GF-D8 (cell line): ENCODE measurements around the gene POLN.
"Not testable (repeated sequence)": the region's sequence is repeated elsewhere in the genome, so short reads cannot be mapped to it uniquely, and the experiment has no call there.

Source experiments
- DNase-seq: peaks from one replicate; lab custom pipeline; 2025; lab: John Stamatoyannopoulos, UW

The POLN gene

GRCh38 chr4:2275044-2275397, 33.1 kb upstream of the POLN start:
- DNase-seq, result not testable (repeated sequence)

- DNase-seq, result no peak
Measured at GRCh38 chr4:2274320-2275043, 32.6 kb upstream of the POLN start.

DNA sequence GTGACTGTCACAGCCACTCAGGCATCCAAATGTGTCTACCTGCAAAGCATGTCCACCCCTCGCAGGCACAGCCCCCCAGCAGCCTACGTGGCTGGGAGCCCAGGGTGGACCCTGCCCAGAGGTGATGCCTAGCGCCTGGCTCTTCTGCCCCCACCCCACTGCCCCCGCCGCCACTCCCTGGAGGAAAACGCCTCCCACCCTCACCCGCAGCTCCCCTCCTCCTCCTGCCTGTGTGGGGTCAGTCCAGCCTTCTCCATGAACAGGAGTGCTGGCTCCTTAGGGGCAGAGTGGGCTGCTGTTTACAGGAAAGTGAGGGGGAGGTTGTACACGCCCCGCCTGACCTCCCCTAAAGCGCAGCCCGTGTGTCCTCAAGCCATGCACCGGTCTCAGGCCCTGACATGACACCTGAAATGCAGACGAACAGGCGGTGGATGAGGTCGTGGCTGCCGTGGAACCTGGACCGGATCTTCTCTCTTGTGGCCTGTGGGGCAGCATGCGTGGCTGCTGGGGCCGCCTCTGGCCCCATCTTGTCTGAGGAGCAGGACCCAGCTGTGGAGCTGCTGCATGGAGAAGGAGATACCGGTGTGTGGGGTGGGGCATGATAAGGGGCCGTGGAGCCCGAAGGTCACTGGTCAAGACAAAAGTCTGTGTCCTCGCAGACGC, 31.9 kb upstream of the POLN start:
- no peak for DNase-seq

- no peak for DNase-seq
Measured at GRCh38 chr4:2273221-2273620, 31.3 kb upstream of the POLN start.

DNA sequence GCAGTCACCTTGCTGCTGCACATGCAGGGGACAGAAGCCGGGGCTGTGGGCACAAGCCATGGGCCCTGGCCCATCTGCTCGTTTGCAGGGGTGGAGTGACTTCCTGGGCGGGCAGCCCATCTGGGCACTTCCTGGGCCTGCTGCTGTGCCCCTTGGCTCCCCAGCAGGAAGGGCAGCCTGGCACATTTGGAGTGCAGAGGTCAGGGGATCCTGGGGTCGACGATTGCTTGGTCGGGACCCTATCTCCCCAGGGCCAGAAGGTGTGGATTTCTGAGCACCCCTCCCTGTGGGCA, 30.9 kb upstream of the POLN start:
- DNase-seq, result no peak

DNA sequence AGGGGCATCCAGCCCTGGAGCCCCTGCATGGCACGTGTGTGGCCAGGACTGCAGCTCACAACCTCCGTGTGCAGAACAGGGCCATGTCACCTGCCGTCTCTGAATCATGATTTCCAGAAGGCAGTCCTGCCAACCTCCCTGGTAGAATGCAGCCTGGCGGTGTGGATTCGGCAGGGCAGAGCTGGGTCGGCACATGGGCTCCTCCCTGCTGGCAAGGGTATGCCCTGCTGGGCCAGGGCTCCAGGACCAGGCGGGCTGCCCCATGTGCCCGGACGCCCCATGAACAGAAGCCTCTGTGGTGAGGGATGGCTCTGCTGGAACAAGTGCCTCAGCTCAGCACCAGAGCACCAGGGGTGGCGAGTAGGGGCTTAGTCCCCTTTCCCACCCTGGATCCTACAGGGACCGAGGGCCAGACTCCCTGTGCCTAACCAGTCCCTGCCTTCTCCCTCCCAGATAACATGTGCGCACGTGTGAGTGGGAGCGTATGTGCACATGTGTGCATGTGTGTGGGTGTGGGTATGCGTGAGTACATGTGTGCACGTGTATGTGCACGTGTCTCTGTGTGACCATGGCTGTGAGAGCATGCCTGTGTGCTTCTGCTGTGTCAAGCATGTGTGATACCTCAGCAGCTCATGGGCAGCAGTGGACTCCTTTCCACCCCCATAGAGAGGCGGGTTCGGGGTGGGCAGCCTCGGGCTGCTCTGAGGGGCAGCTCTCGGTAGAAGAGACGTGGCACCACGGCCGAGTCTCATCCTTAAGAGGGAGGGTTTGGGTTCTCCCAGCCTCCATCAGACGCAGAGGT, 30.3 kb upstream of the POLN start:
- no peak for DNase-seq

DNA sequence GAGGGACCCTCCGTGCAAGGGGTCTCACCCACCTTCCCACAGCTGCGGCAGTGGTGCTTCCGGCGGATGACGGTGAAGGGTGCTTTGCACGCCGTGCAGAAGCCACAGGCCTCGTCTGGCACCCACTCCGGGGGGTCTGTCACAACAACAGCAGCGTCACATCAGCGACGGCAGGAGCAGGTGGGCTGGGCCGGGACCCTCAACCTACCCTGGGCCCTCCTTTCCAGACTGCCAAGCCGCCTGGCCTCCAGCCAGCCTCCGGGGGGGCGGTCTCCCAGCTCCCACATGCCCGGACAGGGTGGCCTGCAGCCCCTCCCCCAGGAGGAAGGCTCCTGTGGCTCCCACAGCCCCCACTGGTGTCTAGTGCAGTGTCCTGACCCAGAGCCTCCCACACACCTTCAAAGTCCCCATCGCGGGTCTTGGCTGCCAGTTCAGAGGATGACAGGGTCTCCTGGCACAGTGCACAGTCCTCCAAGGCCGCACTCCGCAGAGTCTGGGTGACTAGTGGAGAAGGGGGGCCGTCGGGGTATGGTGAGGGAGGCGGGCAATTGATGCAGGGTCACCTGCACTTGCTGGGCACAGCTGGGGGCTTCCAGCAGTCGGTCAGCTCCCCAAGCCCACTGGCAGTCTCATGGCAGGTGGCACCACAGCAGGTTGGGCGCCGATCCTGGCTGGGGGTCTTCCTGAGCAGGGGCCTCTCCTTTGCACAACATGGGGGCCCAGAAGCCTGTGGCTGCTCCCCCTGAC, 29.5 kb upstream of the POLN start:
- DNase-seq, result no peak

DNA sequence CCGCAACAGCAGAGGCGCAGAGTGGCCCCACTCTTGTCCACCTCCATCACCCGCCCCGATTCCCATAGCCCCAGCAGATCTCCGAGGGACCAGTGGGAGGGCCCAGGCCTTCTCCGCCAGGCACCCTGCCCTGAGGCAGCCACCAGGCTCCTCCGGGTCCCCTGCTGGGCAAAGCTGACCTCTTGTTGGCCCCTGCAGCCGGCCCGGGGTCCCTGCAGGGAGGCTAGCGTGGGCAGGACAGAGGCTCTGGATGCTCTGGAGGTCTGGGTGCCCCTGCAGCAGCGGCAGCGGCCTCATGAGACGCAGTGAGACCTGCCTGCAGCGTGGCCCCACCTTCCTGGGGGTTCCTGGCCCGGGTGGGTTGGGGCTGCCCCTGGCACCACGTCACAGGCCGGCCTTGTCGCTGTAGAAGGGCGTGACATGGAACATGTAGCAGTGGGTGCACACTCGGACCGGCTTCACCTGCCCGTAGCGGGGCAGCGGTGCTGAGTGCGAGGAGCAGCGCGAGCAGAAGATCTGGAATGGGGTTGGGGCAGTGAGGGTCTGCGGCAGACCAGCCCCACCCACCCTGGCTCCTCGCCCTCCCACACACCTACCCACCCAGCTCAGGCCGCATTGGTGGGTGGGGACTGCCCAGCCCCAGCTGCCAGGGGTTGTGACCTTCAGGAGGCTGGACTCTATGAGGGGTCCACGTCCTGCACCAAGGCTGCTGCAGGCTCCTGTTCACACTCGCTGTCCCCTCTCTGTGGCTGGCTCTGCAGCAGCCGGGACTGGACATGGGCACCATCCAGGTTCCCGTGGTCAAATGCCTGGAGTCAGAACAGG, 28.6 kb upstream of the POLN start:
- DNase-seq, result no peak

GRCh38 chr4:2269618-2270163, 27.8 kb upstream of the POLN start:
- no peak for DNase-seq

GRCh38 chr4:2269206-2269531, 27.2 kb upstream of the POLN start:
- no peak for DNase-seq

DNA sequence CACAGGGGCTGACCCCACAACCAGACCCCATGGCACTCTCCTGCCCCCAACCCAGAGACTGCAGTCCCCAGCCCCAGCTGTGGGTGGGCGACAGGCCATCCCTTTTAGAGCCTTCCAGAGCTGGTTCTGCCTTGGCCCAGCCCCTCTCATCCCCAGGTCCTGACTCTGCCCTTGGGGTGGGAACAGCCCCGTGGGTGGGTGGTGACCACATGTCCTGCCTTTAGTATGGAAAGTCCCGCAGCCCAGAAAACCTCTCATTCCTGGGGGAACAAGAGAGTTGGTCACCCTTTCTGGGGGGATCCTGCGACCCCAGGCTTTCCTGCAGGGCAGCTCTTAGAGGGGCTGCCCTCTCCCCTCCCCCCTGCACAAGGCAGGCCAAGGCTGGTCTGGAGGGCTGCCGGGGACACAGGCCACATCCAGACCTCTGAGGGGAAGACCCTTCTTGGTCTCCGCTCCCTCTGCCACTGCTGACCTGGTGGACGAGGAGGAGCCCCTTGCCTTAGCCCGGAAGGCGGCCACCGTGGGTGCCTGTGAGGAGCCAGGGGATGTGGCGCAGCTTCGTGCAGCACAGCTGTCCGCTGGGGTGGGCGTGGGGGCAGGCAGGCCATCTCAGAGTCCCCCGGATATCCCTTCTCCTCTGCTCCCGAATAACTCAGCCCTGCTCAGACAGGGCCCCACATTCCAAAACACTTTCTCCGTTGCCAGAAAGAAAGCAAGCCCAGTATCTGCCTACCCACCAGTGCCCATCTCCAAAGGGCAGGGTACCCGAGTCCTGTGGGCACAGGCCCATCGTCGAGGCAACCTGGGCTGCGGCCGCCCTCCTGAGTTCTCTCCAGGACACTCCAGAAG, 26.7 kb upstream of the POLN start:
- no peak for DNase-seq

DNA sequence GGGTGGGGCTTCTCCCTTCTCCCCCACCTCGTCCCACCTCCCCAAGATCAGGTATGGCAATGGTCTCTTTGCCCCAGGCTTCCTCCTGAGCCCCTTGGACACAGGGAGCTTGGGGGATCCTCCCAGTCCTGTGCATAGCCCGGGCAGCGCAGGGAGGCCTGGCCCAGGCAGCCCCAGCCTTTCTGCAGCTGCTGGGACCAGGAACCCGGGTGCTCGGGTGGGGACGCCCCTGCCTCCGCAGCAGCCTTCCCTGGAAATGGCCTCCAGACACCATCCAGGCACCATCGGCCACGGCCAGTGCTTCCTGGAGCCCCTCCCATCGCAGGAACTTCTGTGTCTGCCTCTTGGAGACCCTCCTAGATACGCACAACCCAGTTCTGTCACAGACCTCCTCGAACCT, 25.9 kb upstream of the POLN start:
- no peak for DNase-seq

- DNase-seq, result no peak
Measured at GRCh38 chr4:2267320-2267811, 25.4 kb upstream of the POLN start.

DNA sequence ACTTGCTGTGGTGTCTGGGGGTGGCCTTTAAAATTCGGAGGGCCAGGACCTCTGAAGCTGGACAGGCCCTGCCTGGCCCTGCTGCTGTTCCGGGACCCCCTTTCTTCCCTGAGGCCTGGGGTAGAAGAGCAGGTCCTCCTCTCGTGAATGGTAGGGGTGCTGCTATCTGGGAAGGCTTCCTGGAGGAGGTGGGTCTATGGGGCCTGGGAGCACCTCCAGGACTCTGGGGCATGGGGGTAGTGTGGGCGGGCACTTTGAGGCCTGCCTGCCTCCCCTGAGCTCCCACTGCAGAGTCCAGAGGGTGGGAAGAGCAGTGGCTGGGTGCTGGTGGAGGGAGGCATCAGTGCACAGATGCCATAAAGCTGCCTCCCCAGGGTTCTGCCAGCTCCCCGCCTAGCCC, 24.9 kb upstream of the POLN start:
- no peak for DNase-seq

DNA sequence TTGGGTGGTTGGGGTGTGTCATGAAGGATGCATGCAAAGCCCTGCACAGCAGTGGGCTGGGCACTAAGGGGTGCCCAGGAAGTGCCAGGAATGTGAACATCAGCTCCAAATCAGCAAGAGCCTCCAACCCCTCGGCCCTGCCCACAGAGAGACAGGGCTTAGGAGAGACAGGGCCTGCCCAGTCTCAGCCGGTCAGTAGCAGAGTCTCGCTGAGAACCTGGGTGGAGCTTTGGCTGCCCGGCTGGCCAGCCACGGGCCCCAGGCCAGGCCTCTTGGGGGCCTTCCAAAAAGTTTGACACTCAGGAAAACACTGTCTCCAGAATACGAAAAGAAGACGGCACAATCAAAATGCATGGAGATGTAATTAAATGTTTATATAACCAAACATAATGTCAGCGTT, 24.3 kb upstream of the POLN start:
- no peak for DNase-seq

DNA sequence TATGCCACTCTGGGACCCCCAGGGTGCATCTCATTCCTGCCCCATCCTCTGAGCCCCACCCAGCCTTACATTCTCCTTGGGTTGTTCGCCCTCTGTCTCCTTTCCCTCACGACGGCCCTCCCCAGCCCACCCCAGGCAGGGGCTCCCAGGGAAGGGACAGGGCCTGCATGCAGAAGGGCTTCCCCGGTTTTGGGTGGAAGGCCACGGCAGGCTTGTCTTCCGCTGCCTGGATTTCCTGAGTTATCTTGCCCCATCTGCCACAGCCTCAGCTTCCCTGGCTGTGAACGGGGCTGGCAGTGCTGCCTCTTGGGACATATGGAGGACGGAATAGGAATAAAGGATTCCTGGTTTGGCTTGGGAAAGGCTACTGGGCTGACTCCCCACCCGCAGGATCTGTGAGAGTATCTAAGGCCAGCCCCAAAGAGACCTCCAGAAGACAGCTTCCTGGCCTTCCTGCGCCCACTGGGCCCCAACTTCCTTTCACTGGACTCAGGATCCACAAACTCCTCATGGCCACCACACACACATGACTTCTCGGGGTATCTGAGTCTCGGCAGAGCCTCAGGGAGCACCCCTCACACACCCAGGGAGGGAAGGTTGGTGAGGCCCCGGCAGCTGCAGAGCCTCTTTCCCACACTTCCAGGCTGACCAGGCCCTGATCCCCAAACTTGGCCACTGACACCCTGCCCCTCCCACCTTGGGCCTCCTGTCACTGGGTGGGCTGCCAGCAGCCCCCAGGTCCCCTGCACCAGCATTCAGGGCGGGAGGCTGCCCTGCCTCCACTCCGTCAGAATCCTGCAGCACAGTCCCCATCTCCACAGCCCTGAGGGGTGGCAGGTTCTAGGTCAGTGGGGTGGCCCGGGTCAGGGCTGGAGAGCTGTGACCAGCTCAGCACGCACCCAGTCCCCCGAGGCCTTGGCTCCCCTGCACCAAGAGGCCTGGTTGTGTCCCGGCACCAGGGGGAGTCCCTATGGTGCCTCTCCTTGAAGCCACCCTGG, 23.5 kb upstream of the POLN start:
- no peak for DNase-seq

DNA sequence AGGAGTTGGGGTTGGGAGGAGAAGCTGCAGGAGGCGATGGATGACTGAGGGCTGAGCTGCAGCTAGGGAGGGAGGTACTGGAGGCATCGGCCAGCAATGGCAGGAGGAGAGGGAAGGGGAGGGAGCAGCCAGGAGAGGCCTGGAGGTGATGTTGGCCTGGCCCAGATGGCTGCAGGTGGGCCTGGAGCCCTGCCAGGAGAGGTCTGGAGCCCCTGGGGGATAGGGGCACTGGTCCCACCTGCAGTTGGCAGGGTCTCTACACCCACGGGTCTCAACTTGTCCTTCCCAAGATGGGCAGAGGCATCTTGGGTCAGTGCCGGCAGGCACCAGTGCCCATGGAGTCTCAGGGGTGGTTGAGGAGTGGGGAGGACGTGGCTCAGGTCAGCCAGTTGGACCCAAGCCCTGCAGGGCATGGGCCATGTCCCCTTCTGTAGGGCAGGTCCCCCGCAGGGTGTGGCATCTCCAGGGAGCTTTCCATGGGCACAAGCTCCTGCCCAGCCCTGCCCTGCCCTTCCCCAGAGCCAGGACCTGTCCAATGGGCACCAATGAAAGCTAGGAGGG, 22.6 kb upstream of the POLN start:
- no peak for DNase-seq

DNA sequence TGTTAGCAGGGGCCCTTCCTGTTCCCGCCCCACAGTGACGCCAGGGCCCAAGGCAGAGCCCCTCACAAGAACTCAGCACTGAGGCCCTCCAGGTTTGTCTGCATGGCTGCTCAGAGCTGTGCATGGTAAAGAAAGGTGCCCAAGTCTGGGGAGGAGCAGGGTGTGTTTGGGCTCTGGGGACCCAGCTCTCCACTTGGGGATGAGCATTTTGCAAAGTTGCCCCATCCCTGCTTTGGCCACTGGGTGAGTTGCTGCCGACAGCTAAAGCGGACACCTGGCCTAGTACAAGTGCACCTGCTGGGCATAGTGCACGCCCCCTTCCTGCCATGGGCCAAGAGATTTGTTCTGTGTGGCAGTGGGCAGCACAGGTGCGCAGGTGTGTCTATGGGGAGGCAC, 22.0 kb upstream of the POLN start:
- DNase-seq, result no peak

DNA sequence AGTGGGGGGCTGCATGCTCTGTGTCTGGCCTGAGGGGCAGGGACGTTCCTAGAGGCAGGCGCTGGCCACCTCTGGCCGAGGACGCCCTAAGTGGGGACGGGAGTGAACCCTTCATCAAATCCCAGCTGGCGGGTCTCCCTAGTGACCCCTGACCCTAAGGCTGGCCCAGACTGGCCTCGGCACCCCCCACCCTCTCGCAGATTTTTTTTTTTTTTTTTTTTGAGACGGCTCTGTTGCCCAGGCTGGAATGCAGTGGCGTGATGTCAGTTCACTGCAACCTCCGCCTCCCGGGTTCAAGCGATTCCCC, 21.0 kb upstream of the POLN start:
- DNase-seq, result no peak
